Measurements from ENCODE around the gene VPS13D. TPM values are rescaled to one million over a fixed set of nuclear protein-coding genes. Genes with fewer than 3 reads are reported as not detected.

VPS13D gene
- total RNA-seq, 1 experiment from 2014 or later: 20.2 TPM

GRCh38 chr1:12488666-12489354 is 259.0 kb downstream of the VPS13D start:
- no peak overlapping the region for H2BK120ac ChIP-seq (ENCODE audit: low read depth, low read length, poor library complexity, severe bottlenecking)
- H3K27ac ChIP-seq (ENCODE audit: insufficient read length, low read depth, low read length): no peak overlapping the region
- no peaks in the 10 kb centered on the region for H3K79me2 ChIP-seq (ENCODE audit: insufficient read depth, low read length)
- no peak overlapping the region for H2BK12ac ChIP-seq (ENCODE audit: insufficient read length, low read depth, low read length)
- no peak overlapping the region for H3K4me2 ChIP-seq (ENCODE audit: insufficient read depth, insufficient read length, low read length)
- no peaks in the 10 kb centered on the region for H3K4me1 ChIP-seq (ENCODE audit: insufficient read depth, low read length)
- H2BK5ac ChIP-seq (ENCODE audit: insufficient read length, low read length): no peak overlapping the region
- no peak overlapping the region for H4K5ac ChIP-seq (ENCODE audit: insufficient read length, low read depth, low read length)
- H4K91ac ChIP-seq (ENCODE audit: insufficient read length, low read depth, low read length): no peak overlapping the region
- Mint-ChIP-seq H3K4me3 (no peak overlapping the region), H3K4me1 (peaks cover 5 to 6% of the 10 kb centered on the region in 2 experiments; a peak in 3 of 4 replicates), H3K9me3 (peaks cover 26 to 31% of the 10 kb centered on the region in 2 experiments; a peak in 4 of 5 replicates), H3K27ac (no peak overlapping the region), H3K27me3 (ENCODE audit: low read depth) (no peaks in the 10 kb centered on the region; the same call in 1 of the 2 replicates), H3K36me3 (ENCODE audit: insufficient read depth in 1 of 3, low read depth in 3 of 3) (peaks cover 26 to 41% (median 35%) of the 10 kb centered on the region in 3 experiments)
- no peak overlapping the region for H3K14ac ChIP-seq (ENCODE audit: insufficient read depth, low read length)
- no peaks in the 10 kb centered on the region for H3K27me3 ChIP-seq (ENCODE audit: insufficient read depth, low read length)
- no peak for DNase-seq
- no peak overlapping the region for H3K18ac ChIP-seq (ENCODE audit: insufficient read length, low read depth, low read length)
- no peaks in the 10 kb centered on the region for H3K23me2 ChIP-seq (ENCODE audit: insufficient read length, low read depth, low read length, poor library complexity, severe bottlenecking)
- no peak overlapping the region for H4K8ac ChIP-seq (replicated peaks; ENCODE audit: insufficient read length, low read depth, low read length)
- no CpG with 5 or more reads among the region's 4 CpGs for WGBS (ENCODE audit: extremely low coverage, insufficient read length, low lambda C conversion rate)
- H4K20me1 ChIP-seq (ENCODE audit: control insufficient read depth, insufficient read depth, insufficient read length): peaks cover 2% of the 10 kb centered on the region
- no peak overlapping the region for H2BK15ac ChIP-seq (ENCODE audit: low read depth, low read length)
- H3K23ac ChIP-seq (ENCODE audit: insufficient read length, low read depth, low read length): no peak overlapping the region
- H2AFZ ChIP-seq (ENCODE audit: low read length): no peak overlapping the region
- no peak overlapping the region for H3K56ac ChIP-seq (ENCODE audit: insufficient read length, low read depth, low read length)
- TF ChIP-seq, protein P1, sequence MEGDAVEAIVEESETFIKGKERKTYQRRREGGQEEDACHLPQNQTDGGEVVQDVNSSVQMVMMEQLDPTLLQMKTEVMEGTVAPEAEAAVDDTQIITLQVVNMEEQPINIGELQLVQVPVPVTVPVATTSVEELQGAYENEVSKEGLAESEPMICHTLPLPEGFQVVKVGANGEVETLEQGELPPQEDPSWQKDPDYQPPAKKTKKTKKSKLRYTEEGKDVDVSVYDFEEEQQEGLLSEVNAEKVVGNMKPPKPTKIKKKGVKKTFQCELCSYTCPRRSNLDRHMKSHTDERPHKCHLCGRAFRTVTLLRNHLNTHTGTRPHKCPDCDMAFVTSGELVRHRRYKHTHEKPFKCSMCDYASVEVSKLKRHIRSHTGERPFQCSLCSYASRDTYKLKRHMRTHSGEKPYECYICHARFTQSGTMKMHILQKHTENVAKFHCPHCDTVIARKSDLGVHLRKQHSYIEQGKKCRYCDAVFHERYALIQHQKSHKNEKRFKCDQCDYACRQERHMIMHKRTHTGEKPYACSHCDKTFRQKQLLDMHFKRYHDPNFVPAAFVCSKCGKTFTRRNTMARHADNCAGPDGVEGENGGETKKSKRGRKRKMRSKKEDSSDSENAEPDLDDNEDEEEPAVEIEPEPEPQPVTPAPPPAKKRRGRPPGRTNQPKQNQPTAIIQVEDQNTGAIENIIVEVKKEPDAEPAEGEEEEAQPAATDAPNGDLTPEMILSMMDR (conservative IDR thresholded peaks at IDR 0.05): no peak
- H3K9me3 ChIP-seq (ENCODE audit: control insufficient read depth, low read depth, low read length): peaks cover 29% of the 10 kb centered on the region
- no peak overlapping the region for H3K9ac ChIP-seq (ENCODE audit: extremely low read depth, insufficient read length, low read length)
- H3K4ac ChIP-seq (ENCODE audit: low read depth, low read length): no peak overlapping the region
- H2AK5ac ChIP-seq (ENCODE audit: insufficient read length, low read length): no peak overlapping the region
- H3T11ph ChIP-seq (ENCODE audit: low read length): no peak overlapping the region
- H2BK20ac ChIP-seq (ENCODE audit: low read depth, low read length, poor library complexity, severe bottlenecking): no peak overlapping the region
- H3K79me1 ChIP-seq (ENCODE audit: insufficient read depth, low read depth, low read length, poor library complexity, severe bottlenecking): no peaks in the 10 kb centered on the region

Measured in H9 (cell line).